Body of pancreas (tissue), 4 donors: ENCODE data around the gene AFF2.

ENCODE experiments used
- POLR2A ChIP-seq, 3 donors: fragments of 450-650 bp; IDR thresholded peaks; one replicate each; pipeline ENCODE4 v1.6.1; 2016; ENCODE audit warnings: antibody characterized with exemption in 3 of 3, mild to moderate bottlenecking in 2 of 3
- TF ChIP-seq, protein P1 (sequence below), 7 experiments: fragments of 450-650 bp in 4 of 7; fragments of 200-600 bp in 3 of 7; sonication (generic) in 3 of 7; IDR thresholded peaks; one replicate each; pipeline ENCODE4 v1.5.1; 2016 to 2019; ENCODE audit warnings: antibody characterized with exemption in 7 of 7

- TF ChIP-seq, protein P1, sequence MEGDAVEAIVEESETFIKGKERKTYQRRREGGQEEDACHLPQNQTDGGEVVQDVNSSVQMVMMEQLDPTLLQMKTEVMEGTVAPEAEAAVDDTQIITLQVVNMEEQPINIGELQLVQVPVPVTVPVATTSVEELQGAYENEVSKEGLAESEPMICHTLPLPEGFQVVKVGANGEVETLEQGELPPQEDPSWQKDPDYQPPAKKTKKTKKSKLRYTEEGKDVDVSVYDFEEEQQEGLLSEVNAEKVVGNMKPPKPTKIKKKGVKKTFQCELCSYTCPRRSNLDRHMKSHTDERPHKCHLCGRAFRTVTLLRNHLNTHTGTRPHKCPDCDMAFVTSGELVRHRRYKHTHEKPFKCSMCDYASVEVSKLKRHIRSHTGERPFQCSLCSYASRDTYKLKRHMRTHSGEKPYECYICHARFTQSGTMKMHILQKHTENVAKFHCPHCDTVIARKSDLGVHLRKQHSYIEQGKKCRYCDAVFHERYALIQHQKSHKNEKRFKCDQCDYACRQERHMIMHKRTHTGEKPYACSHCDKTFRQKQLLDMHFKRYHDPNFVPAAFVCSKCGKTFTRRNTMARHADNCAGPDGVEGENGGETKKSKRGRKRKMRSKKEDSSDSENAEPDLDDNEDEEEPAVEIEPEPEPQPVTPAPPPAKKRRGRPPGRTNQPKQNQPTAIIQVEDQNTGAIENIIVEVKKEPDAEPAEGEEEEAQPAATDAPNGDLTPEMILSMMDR (IDR thresholded peaks at IDR 0.05): no peak
- no peak for TF ChIP-seq POLR2A (IDR thresholded peaks at IDR 0.05)
These were observed 447.1 kb downstream of the AFF2 start for GRCh38 chrX:148947399-148947975.
